ENCODE data around the gene DNAJB7.
A peak's percentile ranks its signal among the peaks of the same experiment; 100 is the strongest.
"Not testable (repeated sequence)": the region's sequence is repeated elsewhere in the genome, so short reads cannot be mapped to it uniquely, and the experiment has no call there.

Gene DNAJB7

GRCh38 chr22:40838486-40838885, 23.4 kb downstream of the DNAJB7 start:
- DNase-seq: no peak

- no peak for DNase-seq
Observed at GRCh38 chr22:40834619-40835018, 27.3 kb downstream of the DNAJB7 start.

DNA sequence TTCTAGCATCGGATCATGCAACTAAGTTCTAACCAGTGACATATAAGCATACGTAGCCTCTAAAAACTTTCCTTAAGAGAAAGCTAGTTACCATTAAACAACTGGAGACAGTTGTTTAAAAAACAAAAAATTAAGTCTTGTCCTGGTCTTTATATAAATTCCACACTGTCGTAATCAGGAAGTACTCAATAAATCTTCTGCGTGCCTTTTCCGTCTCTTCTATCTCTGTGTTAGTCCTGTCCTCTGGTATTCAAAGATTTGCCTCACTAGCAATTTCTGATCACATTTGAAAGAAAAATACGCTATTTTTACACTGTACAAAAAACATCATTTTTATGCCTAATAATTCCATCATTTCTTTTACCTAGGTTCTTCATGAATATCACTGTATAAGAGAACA, 32.8 kb downstream of the DNAJB7 start:
- DNase-seq: no peak

DNA sequence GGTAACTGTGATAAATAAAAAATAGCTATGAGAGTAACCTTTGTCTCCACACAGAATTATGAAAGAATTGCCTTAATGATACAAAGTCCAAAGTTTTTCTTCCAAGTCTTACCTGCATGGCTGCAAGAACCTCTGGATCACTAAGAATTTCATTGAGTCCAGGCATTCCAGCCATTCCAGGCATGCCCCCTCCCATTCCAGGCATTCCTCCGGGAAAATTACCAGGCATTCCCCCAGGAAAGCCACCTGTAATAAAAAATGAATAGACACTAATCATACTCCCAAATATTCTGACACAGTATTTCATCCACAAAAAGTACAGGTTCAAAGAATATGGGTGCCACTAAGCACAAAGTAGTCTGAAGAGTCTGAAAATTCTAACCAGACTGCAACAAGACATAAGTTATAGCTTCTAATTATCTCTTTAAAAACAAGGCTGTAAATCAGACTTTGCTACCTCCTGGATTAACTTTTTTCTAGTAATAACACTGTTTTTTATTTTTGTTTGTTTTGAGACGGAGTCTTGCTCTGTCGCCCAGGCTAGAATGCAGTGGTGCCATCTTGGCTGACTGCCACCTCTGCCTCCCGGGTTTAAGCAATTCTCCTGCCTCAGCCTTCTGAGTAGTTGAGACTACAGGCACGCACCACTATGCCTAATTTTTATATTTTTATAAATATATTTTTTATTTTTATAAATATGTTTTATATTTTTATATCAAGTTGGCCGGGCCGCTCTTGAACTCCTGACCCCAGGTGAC, 34.8 kb downstream of the DNAJB7 start:
- no peak for DNase-seq

GRCh38 chr22:40826292-40826691, 35.6 kb downstream of the DNAJB7 start:
- DNase-seq: not testable (repeated sequence)

DNA sequence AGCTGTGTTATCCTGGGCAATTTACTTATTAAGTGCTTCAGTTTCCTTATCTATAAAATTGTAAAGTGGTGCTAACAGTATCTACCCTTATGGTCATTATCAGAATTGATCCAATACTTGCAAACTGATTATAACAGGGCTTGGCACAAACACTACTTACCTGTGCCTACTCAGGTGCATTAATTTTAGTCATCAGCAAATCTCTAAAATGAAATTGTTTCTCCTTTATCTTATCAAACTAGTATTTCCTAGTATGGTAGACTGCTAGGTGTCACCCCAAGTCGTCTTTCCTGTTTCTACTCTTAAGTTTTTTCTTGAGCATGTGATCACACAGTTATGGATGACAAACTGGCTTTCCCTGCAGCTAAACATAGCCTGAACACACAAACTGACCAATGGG, 38.5 kb downstream of the DNAJB7 start:
- DNase-seq: no peak

DNA sequence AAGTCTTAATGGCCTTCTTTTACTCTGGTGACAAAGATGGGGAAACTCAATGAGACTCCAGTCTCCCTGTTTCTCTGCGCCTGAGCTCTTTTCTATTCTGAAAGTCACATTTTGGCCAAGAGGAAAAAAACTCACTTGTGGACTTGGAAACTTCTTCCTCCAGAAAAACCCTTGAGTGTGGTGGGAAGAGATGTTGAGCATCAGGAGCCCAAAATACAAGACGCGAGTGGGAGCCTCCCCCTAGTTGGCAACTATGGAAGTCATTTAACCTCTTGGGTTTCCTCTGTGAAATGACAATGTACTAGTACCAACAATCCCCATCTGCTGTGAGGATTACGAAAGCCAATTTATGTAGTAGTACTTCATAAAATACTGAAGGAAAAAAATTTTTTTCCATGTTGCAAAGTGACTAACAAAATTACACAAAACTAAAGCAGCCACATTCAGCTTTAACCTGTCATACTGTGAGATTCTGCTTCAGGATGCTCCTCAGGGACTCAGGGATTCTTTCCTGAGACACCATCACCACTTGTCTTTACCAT, 42.2 kb downstream of the DNAJB7 start:
- DNase-seq: no peak

GRCh38 chr22:40818747-40819598, 42.9 kb downstream of the DNAJB7 start, which contains the start of gene SLC25A17:
TSS of gene SLC25A17 (minus strand) at chr22:40819346. CDS start at chr22:40819248, 98 bp downstream.
- DNase-seq: peak; percentile 84

GRCh38 chr22:40818192-40818746, 43.6 kb downstream of the DNAJB7 start:
- no peak for DNase-seq

- no peak for DNase-seq
Observed at GRCh38 chr22:40817737-40818136, 44.2 kb downstream of the DNAJB7 start.

- no peak for DNase-seq
Observed at GRCh38 chr22:40813912-40814315, 48.0 kb downstream of the DNAJB7 start.

Measured in NCI-H1105 (cell line).